Activated T-helper 1 cell treated with anti-CD3 and anti-CD28 coated beads, Interleukin-2, amount 50 U/mL, for 16 hours (primary cell): Measurements from ENCODE around the gene MDM4.
"Not testable (repeated sequence)": the region's sequence is repeated elsewhere in the genome, so short reads cannot be mapped to it uniquely, and the experiment has no call there.

Source experiments
- DNase-seq, 2 donors: peaks; one replicate each; pipeline ENCODE4 v3.0.0-alpha.2; 2020; ENCODE audit warnings: low read depth in 1 of 2, low spot score in 1 of 2

The MDM4 gene, protein sequence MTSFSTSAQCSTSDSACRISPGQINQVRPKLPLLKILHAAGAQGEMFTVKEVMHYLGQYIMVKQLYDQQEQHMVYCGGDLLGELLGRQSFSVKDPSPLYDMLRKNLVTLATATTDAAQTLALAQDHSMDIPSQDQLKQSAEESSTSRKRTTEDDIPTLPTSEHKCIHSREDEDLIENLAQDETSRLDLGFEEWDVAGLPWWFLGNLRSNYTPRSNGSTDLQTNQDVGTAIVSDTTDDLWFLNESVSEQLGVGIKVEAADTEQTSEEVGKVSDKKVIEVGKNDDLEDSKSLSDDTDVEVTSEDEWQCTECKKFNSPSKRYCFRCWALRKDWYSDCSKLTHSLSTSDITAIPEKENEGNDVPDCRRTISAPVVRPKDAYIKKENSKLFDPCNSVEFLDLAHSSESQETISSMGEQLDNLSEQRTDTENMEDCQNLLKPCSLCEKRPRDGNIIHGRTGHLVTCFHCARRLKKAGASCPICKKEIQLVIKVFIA

DNA sequence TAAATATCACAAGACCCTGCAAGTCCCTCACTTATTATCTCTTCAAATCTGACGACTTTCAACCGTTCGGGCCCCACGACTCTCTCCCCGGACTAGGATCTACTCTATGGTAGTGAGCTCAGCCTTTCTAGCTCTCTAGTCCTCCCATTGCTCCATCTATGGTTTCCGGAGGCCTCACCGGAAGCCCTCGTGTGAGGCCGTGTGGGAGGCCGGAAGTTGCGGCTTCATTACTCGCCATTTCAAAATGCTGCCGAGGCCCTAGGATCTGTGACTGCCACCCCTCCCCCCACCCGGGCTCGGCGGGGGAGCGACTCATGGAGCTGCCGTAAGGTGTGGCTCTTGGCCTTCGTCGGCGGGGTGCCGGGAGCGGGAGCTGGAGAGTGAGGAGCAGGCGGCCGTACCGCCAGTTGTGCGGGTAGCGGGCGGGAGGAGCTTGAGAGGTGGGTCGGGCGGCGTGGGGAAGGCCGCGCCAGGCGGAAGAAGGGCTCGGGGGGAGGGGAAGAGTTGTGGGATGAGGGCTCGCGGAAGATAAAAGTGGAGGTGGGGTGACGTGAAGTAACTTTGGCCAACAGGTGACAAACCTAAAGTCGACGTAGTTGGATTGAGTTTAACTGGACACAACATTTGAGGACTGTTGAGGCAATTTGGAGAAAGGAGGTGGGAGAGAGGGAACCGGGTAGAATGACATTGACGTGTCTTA is at the start of gene MDM4:
Gene MDM4 (plus strand): TSS at position 227 of the 700 bp plus-strand sequence. CDS start 9,113 bp downstream, outside the sequence.
- peak; percentile 84 to 88 for DNase-seq

DNA sequence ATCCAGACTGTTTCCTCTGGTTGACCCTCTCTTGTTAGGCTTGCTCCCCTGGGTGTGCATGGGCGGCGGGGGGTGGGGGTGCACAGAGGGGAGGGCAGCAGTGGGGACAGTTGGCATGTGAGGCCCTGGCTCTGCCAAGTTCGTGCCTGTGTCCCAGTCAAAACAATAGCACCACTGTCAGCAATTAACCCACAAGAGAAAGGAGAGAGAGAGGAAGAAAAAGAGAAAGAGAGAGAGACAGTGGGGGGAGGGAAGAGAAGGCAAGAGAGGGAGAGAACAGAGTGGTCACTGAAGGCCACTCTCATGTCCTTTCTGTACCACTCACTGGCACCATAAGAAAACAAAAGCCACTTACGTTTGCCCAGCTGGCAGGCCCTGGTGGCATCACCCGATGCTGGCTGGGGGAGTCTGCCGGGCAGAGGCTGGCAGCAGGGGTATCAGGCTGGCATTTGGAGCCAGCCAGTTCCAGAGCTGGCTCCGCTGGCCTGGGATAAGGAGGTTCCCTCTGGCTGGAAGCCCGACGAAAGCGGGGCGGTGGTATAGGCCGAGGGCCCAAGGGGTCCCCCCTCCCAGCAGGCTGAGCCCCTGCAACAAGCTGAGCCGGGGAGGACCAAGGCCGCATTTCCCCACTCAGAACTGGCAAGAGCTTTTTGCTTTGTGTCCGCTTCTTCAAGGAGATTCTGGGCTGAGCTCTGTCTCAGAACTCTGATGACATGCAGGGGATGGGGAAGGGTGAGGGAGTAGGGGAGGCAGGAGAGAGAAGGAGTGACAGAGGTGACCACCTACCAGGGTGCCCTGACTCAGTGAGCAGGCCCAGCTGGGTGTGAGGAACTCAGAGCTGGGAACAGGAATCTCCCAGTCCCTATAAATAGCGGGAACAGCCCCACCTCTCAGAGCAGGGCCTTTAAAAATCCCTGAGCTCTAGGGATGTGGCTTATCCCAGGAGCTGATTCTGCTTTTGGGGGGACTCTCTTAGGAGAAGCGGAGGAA is 49.5 kb upstream of the MDM4 start:
- DNase-seq: no peak

DNA sequence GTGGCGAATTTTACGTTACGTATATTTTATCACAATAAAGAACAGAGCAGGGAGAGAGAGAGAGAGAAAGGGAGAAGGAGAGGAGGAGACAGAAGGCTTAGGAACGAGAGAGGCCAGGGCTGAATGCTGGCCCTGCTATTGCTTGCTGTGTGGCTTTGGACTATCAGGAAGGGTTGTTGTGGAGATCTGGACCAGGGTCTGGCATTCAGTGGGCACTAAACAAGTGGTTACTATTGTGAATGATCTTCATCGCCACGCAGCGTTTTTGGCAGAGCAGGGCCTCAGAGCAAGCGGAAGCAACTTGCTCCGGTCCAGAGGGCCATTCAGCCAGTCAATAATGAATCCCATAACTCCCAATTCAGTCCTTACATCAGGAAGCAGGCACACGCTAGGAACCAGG is 48.0 kb upstream of the MDM4 start:
- DNase-seq: no peak

DNA sequence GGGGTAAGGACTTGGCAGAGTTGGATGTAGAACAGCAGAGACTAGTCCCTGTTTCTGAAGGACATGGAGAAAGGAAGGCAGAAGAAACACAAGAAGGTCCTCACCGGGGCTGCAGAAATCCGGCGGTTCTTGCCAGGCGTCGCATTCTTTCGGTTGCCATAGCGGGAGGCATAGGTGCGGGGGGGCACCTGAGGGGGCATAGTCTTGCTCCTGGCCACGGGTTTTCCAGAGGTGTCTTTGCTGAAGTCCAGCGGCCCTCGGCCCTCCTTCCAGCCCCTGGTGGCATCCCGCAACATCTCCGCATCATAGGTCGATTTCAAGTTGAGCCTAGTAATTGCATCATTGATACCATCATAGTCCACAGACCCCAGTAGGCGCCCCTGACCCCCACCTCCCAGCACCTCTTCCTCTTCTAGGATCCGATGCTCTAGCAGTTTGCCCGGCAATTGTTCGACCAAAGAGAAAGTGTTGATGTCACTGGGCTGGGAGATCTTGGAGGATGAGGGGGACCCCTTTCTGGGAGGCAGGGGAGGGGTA is 47.4 kb upstream of the MDM4 start:
- no peak for DNase-seq

DNA sequence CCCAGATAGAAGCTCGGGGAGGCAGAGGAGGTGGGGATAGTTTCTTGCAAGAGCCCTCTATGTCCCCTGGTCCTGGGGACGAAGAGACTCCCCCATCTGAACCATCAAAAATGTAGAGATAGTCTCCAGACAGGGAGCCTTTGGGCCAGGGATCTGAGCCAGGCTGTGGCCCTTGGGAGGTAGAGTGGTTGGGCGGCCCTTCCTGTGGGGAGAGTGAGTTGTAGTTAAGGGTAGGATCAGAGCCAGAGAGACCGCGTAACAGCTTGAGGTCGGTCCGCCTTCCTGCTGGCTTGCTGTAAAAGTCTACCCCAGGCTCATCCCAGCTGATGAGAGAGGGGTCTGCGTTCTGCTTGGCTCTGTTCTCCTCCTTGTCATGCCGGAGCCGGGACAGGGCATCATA is 46.9 kb upstream of the MDM4 start:
- no peak for DNase-seq

DNA sequence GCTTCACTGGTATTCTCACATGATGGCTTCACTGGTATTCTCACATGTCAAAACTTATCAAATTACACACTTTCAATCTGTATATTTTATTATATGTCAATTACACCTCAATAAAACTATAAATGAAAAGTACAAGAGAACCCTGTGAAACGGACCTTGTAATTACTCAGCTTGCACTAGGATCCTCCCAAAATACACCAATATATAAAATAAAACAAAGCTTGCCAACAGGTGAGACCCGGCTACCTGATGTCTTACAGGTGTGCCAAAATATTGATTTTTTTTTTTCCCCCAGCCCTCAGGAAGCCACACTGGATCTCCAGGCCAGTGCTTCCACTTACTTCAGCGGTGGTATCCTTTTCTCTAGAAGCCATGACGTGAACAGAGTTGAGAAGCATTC is 44.5 kb upstream of the MDM4 start:
- no peak for DNase-seq

DNA sequence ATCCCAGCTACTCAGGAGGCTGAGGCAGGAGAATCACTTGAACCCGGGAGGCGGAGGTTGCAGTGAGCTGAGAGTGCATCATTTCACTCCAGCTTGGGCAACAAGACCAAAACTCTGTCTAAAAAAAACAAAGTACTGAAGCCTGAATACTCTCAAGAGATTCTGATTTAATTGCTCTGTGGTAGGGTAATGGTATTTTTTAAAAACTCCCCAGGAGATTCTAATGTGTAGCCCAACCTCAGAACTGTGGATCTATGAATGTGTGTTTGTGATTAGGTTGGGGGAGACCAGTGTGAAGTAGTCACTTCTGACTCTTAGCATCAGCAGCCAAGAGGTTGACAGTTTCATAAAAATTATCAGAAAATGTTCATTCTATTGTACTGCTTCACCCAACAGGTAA is 43.5 kb upstream of the MDM4 start:
- no peak for DNase-seq

DNA sequence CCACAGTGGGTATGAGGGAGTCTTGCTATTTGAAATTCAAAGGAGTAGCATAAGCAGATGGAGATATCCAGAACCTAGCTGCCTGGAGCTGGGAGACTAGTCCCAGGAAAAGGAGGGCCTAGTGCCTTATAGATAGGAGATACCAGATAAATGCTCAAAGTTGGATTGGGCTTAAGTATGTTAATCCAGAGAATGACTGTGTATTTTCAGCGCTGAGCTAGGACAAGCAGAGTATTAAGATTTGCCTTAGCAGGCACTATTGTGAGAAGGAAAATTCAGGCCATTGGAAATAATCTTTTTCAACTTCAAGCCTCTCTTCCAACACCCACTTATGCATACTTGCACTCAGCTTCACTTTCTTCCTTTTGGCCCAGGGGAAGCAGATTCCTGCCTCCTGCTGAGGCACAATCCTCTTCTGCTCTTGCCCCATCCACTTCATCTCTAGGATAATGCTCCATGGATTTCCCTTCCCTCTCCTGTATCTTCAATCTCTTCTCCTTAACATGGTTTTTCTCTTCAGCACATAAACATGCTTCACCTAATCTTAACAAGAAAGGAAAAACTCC is 42.7 kb upstream of the MDM4 start:
- no peak for DNase-seq

DNA sequence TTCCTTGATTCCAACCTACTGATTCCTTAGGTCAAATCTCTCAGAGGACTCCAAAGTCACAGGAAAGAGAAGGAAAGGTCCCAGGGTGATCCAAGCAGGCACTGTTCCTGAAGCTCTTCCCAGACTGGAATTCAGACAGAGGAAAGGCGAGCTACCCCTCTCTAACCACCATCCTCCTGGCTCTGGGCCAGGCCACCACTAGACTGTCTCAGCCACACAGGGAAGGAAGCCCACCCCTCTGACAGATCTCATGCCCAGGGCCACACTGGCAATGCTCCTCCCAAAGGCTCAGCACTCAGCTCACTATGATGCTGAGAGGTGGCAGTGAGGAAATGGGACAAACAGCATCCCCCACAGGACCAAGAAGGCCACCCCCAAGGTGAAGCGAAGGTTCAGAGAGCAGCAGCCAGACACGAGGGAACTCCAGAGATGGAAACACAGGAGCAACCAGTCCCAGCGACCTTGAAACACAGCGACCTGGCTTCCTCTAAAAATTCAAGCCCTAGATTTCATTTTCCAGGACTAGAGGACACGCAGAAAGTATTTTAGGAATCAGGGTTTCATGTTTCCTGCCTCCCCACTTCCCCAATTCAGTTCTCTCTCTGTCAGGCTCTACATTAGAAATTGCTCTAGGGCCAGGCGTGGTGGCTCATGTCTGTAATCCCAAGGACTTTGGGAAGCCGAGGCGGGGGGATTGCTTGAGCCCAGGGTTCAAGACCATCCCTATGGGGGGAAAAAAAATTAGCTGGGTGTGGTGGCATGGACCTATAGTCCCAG is 40.4 kb upstream of the MDM4 start:
- no peak for DNase-seq

DNA sequence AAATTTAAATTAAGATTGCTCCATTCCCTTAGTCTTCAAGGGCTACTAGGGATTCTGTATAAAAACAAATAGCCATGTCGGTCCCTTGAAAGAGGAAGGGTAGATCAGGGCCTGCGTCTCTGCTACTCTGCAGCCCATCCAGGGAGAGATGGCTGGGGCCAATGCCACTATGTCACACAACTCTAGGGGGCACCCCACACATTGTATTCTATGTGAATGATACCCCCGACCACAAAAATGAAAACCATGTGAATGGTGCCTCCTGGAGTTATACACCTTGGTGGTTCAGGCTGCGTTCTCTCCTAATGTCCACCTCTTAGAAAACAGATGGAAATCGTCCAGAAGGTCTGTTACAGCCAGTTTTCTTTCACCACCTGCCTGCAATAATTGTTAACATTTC is 39.6 kb upstream of the MDM4 start:
- no peak for DNase-seq

DNA sequence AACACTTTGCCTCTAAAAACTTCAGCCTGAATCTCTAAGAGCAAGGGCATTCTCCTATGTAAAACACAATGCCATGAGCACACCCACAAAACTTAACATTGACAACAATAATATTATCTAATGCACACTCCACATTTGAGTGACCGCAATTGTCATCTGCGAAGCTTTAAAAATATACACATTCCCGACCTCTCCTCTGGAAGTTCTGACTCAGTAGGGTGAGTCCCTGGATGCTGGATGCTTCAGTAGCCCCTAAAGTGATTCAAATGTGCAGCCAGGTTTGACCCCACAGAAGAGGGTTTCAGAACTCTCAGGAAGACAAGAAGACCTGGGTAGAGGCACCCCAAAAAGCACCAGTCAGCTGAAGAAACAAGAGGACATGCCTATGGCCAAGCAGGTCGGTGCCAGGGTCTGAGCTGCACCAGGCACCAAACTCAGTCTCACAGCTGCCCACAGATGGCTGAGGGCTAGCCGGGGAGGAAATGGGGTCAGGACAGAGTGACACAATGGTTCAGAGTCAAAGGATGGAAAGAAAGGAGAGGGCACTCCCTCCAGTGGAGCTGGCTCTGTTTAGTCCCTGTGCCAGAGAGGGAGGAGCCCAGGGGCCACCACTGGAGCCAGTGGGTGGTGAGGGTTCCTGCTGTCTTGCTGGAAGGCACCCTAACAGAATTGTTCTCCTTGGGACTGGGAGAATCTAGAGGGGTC is 39.0 kb upstream of the MDM4 start:
- no peak for DNase-seq

DNA sequence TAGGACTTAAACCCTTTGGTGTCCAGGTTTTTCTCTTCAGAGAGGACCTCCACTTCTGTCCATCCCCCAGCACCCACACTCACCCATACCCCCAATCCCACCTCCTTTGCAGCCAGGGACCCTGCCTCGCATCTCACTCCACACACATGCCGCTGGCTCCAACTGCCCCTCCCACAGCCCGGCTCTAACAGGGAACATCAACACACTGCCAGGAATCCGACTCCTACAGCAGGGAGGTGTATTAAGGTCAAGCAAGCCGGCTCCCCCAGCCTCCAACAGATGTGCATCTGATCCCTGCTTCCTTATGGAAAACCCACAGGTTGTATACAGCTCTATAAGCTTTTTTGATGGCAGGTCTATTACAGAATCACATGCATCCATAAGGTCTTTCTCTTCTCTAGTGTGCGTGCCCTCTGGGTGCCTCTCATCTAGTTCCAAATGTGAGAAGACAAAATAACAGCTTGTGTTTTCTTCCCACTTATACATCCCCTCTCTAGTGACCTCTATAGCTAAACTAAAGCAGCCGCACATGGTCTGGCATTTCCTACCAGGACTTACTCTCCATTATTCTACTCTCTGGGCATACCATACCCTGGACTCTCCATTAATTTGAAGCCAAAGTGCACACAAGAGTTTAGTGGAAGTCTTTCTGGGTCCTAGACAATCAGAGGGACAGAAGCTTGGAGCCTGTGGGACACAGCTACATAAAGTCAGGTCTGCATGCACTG is 37.9 kb upstream of the MDM4 start:
- DNase-seq: no peak

DNA sequence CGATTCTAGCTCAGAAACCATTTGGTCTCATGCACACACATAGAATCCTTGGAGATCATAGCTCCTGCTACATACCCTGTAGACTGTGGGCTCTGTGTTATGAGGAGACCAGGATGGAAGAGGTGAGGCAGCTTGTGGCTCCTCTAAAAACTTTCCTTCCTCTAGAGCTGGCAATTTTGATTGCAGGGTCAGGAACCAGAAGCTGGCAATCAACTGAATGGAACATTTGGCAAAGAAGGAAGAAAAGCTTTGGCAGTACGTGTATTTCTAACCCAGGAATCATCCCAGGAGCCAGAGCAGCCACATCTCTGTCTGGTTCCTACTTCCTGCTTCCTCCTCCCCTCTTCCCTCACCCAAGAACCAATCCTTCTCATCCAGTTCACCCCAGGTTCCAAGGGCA is 37.3 kb upstream of the MDM4 start:
- DNase-seq: no peak

DNA sequence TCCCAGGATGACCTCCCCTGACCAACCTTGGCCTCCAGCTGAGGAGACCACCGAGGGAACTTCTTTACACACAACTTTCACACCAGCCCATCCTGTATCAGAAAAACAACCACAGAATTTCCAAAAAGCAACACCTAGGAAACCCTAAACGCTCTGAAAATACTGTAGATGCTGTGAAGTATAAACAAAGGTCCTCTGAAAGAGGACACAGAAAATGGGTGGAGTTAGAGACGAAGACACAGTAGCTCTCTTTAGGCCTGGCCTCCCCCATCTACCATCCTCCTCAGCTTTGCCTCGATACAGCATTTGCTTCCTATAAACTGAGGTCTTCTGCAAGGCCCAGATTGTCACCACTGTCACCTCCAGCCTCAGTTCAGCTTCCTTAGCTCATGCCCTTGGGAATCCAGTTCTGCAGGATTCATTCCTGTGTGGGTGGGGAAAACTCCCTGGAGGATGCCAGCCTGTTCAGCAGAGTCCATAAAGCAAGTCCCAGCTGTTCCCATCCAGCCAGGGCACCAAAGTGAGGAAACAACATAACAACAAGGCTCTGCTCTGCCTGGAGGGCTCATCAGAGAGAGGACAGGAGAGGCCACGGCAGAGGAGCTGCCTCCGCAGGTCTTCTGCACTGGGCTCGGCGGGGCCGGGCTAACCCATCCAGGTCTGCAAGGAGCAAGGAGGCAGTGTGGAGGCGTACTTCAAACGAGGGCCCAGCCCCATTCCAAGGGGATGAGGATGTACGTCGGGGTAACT is 36.6 kb upstream of the MDM4 start:
- DNase-seq: no peak

DNA sequence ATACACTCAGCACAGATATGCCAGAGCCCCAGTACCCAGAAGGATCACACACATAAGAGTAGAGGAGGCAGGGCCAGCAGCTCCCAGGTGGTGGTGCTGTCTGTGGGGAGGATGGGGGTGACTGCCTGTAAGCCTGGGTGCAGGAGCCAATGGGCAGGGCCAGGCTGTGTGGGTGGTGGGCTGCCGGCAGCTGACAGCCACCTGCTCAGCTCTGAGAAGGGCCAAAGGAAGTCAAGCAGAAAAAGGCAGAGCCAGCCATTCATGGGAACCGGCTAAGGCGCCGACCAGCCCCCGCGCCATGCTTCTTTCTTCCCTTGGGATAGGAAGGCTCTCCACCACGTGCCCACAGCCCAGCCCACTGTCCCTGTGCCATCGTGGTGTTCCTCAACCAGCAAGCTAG is 35.7 kb upstream of the MDM4 start:
- DNase-seq: no peak

DNA sequence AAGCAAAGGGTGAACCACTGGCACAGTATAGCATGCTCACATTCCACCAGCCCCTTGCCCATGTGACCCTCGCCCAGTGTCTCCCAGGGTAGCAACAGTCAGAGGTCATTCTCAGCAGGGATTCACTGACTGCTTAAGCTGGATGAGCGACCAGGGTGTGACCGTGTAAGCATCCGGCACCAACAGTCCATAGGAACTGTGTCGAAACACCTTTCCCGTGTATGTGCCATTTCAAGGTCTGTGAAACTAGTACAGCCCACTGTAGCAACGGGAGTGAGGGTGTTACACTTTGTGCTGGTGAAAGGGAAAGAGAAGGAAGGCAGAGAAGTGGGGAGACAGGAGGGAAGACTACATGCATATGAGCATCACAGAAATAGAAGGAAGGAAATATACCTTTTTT is 32.4 kb upstream of the MDM4 start:
- DNase-seq: no peak

DNA sequence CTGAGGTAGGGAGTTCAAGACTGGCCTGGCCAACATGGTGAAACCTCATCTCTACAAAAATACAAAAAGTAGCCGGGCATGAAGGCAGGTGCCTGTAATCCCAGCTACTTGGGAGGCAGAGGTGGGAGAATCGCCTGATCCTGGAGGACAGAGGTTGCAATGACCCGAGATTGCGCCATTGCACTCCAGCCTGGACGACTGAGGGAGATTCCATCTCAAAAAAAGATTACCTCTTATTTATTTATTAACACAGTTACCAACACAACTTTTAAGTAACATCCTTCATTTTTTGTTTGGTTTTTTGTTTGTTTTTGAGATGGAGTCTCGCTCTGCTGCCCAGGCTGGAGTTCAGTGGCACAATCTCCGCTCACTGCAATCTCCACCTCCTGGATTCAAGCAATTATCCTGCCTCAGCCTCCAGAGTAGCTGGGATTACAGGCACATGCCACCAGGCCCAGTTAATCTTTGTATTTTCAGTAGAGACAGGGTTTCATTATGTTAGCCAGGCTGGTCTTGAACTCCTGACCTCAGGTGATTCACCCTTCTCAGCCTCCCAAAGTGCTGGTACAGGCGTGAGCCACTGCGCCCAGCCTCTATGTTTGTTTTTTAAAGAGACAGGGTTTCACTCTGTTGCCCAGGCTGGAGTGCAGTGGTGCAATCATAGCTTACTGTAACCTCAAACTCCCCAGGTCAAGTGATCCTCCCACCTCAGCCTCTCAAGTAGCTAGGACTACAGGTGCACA is 29.5 kb upstream of the MDM4 start:
- DNase-seq: not testable (repeated sequence)
